Inflammatory macrophage treated with lipopolysaccharide for 4 hours (primary cell): ENCODE measurements around the gene LBH.

Source experiments
- DNase-seq: peaks from one replicate; pipeline ENCODE4 v3.0.0-alpha.2; 2020

The LBH gene

DNA sequence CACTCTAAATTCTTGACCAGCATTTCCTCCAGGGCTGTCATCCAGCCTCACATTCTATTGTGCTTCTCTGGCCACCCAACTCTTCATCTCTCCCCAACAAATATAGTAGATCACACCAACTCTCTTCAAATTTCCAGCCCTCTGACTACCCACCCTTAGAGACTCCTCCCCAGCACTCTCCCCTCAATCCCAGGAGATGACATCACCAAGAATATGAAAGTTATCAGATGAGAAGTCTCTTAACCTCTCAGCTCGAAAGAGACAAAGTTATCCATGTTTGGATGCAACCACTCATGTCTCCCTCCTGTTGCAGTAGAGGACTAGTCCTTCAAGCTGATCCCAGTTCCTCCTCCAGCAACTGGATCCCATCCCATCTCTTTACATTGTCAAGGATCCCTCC, 47.1 kb downstream of the LBH start:
- no peak for DNase-seq

- DNase-seq = no peak
Observed at GRCh38 chr2:30280596-30281434, 49.5 kb downstream of the LBH start.

GRCh38 chr2:30282081-30282480, 50.7 kb downstream of the LBH start:
- peak; percentile 12 for DNase-seq

GRCh38 chr2:30282721-30283120, 51.4 kb downstream of the LBH start:
- no peak for DNase-seq

GRCh38 chr2:30283931-30284565, 52.7 kb downstream of the LBH start:
- DNase-seq = no peak

DNA sequence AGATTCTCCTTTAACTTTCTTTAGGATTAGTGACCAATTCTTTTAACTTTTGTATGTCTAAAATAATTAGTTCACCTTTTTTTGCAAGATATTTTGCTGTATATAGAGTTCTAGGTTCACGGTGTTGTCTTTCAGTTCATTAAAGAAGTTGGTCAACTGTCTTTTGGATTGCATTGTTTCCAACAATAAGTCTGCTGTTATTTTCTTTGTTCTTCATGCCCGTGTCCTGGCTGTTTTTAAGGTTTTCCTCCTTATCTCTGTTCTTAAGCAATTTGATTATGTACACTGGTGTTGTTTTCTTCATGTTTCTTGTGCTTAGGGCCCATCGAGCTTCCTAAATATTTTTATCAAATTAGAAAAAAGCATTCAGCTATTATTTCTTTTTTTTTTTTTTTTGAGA, 54.4 kb downstream of the LBH start:
- no peak for DNase-seq

DNA sequence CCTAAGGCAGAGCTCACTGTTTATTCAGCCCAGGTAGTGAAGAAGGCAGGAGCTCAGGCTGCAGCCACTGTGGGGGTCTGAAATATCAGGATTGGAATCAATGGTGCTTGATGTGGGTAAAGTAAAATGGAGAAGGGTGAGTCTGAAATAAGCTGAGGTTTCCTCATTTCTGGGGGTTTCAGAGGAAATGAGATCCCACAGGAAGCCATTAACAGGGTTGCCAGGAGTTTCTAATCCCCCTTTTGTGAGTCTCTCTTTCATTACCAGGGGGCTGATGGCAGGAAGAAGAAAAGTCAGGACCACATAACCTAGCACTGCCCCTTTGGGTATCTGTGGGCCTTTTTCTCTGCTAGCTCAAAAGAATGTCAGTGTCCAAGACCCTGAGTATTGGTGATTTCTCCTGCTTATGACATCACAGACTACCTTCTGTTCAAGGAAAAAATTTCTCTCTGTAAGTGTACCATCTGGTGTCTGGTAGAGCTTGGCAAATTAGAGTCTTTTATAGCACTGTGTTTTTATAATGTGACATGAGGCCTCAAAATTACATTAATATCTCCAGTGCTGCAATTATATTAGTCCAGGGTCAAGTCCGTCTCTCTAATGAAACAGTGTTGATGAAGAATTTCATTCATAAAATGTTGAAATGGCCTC, 56.0 kb downstream of the LBH start:
- no peak for DNase-seq

DNA sequence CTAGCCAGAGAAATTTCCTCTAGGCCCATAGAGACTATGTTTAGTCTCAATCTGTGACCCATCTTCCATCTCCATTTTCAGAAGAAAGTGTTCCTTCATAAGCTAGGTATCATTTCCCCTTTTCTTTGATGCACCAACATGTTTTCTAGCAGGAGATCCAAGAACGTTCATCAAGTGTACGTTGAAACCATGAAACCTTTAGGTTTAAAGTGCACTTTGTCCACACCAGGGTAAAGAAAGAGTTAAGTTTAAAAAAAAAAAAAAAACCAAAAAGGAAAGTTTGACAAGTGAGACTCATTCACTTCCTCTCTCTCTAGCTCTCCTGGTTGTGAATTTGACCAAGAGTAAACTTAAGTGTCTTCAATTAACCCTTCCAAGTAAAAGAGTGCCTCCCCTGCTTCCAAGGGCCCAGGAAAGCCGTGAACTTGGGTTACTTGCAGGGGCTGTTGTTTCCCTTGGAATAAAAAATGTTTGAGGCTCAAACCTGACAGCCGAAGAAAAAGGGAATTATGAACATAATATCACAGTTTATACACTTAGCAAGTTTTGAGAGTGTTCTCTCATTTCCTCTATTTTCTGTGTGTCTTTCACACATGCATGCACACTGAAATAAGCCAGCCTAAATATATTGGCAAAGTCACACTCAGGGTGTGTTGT, 56.7 kb downstream of the LBH start:
- DNase-seq = no peak

- no peak for DNase-seq
Observed at GRCh38 chr2:30288561-30288960, 57.2 kb downstream of the LBH start.

DNA sequence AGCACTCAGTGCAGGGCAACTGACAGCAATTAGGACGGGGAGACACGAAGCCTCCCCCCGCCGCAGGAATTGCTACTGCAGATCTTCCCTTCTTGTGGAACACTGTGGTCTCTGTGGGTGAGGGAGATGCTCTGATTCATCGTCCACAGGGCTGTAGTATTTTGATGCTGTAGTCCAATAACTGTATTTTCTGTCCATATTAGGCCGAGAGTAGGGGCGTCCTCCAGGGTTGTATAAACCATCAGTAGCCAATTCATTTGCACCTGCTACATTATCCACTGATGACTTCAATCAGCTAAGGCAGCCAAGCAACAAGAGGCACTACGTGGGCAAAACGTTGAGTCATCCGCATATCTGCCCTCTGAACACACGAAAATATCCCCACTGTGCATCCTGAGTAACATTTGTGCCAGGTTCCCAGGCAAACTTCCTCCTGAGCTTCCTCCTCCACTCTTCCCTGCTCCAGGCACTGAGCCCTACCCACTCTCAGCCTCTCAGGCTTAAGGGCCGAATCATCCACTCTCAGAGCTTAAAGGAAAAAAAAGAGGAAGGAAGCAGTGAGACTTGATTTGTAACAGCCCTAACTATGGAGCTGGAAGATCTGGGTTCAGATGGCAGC, 62.1 kb downstream of the LBH start:
- DNase-seq = peak; percentile 54

DNA sequence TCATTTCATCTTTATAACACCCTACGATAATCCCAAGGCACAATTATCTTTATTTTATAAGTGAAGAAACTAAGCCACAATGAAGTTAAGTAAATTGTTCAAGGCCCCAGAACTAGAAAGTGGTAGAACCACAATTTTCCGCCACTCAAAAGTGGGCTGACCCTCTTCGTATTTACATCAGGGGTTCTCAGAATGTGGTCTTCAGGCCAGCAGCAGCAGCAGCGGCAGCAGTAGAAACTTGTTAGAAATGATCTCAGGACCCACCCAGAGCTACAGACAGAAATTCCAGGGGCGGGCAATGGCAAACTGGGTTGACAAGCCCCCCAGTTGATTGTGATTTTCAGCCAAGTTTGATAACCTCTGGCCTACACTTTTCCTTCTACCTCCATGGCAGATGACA, 62.8 kb downstream of the LBH start:
- DNase-seq = no peak

GRCh38 chr2:30296496-30296895, 65.2 kb downstream of the LBH start:
- DNase-seq = no peak

- DNase-seq = peak; percentile 51
Observed at GRCh38 chr2:30298302-30298701, 67.0 kb downstream of the LBH start.

- no peak for DNase-seq
Observed at GRCh38 chr2:30300122-30300455, 68.8 kb downstream of the LBH start.

- DNase-seq = no peak
Observed at GRCh38 chr2:30300456-30301221, 69.3 kb downstream of the LBH start.

DNA sequence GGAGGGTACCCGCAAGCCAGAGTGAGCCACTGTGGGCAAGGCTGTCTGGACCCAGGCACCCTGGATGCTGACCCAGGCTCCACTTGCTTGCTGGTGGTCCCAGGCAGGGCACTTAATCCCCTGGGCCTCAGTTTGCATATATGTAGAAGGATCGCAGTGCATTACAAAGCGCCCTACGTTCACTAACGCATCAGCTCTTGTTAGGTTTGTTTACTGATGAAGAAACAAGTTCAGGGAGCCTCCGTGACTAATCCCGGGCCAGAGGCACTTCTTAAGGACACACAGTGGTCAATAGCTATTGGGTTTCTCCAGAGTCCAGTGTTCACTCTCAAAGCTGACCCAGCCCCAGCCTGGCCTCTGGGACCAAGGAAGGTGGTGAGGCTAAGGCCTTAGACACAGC, 70.2 kb downstream of the LBH start:
- no peak for DNase-seq

DNA sequence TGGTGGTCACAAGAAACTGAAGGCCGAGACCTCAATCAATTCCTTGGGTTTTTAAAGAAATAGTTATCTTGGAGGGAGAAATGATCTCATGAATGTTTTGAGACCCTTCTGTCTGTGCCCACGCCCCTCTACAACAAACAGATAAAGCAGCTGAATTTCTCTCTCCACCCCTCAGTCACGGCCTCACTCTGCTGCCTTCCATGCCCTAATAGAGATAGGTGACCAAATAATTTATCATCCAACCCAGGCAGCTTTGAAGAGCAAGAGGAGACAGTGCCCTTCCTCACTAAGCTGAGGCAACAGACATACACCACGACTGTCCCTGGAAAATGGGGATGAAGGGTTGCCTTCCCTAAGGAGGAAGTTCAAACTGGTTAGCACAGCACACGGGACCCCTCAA, 71.2 kb downstream of the LBH start:
- no peak for DNase-seq

DNA sequence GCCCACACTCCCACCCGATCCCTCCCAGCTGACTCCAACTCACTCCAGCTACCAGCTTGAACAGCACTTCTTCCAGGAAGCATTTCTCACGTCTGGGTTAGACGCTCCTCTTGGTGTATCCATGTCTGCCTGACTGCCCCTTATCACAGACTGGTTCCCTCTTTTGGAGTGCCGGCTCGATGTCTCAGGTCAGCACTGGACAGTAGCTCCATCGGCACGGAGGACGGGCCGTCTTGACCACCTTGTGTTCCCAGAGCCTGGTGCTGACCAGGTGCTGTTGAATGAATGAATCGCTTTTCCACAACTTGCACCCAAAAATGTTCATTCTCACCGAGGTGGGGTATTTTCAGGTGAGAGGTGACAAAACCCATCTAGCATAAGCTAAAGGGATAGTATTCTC, 71.8 kb downstream of the LBH start:
- DNase-seq = no peak

- DNase-seq = no peak
Observed at GRCh38 chr2:30305235-30305634, 73.9 kb downstream of the LBH start.

- DNase-seq = peak; percentile 2
Observed at GRCh38 chr2:30306522-30306921, 75.2 kb downstream of the LBH start.

DNA sequence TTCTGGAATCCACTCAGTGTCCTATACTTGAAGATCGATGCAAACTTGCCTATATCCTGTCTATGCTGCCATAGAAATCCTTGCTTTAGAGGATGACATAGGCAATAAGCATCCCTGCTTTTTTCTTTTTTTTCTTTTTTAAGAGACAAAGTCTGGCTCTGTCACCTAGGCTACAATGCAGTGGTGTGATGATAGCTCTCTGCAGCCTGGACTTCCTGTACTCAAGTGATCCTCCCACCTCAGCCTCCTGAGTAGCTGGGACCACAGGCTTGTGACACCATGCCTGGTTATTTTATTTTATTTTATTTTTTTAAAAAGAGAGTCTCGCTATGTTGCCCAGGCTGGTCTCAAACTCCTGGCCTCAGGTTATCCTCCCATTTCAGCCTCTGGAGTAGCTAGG, 76.9 kb downstream of the LBH start:
- DNase-seq = no peak
